Measurements from ENCODE around the gene INO80E.

Gene INO80E

DNA sequence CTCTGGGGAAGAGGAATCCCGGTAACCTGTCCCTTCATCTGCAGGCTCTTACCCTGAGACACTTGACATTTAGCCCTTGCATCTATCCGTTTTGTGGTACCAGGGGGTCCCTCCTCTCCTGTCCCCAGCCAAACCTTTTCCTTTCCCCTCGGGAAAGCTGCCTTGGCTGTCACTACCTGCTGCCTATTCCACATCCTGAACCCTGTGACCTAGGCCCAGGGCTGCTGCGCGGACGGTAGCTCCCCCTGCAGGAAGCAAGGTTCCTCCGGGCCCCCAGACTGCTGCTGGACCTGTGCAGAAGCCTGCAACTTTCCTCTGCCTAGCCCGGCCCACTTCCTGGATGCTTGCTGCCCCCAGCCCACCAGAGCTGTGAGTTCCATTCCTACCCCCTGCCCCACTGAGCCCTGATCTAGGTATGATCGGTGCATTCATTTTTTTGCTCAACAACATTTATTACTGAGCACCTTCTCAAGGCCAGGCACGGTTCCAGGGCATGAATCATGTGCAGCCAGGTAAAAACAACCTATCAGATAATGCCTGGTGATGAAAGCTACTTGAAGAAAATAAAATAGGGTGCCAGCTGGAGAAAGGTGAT is 59.0 kb downstream of the INO80E start:
- TF ChIP-seq, protein P1, sequence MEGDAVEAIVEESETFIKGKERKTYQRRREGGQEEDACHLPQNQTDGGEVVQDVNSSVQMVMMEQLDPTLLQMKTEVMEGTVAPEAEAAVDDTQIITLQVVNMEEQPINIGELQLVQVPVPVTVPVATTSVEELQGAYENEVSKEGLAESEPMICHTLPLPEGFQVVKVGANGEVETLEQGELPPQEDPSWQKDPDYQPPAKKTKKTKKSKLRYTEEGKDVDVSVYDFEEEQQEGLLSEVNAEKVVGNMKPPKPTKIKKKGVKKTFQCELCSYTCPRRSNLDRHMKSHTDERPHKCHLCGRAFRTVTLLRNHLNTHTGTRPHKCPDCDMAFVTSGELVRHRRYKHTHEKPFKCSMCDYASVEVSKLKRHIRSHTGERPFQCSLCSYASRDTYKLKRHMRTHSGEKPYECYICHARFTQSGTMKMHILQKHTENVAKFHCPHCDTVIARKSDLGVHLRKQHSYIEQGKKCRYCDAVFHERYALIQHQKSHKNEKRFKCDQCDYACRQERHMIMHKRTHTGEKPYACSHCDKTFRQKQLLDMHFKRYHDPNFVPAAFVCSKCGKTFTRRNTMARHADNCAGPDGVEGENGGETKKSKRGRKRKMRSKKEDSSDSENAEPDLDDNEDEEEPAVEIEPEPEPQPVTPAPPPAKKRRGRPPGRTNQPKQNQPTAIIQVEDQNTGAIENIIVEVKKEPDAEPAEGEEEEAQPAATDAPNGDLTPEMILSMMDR (IDR thresholded peaks at IDR 0.05; ENCODE audit: low read depth, low read length, missing control alignments), result peak; percentile 78
- DNase-seq, result no peak
- peaks cover 6% of the 10 kb centered on the region for H3K36me3 ChIP-seq (replicated peaks)
- no peak overlapping the region for H3K4me3 ChIP-seq (ENCODE audit: low read depth, low read length)
- in situ Hi-C loops (cut with HindIII; ENCODE audit: low pct_ligation_motif_present, low sequenced_read_pairs), result no loop called here
- H3K27ac ChIP-seq, result no peak overlapping the region
- H3K27me3 ChIP-seq (replicated peaks), result no peaks in the 10 kb centered on the region
